Mammary epithelial cell (primary cell): Measurements from ENCODE around the gene NEUROD4.

Experiments used
- CTCF ChIP-seq, 2 donors: IDR thresholded peaks in 1 of 2; conservative IDR thresholded peaks in 1 of 2; 2 replicates each; pipeline ENCODE4 v1.5.1; 2011 to 2012; ENCODE audit warnings: inconsistent platforms in 2 of 2, low read length in 2 of 2, mild to moderate bottlenecking in 2 of 2, control low read depth in 1 of 2, low read depth in 1 of 2; ENCODE audit not compliant: insufficient read depth in 1 of 2; ENCODE audit errors: extremely low read depth in 1 of 2
- EZH2 ChIP-seq: IDR thresholded peaks from 2 replicates; pipeline ENCODE4 v1.6.1; 2012; ENCODE audit warnings: low read length, inconsistent platforms, borderline replicate concordance

- TF ChIP-seq CTCF (conservative IDR thresholded peaks at IDR 0.05 in 1 of 2, IDR thresholded peaks at IDR 0.05 in 1 of 2; ENCODE audit: extremely low read depth in 1 of 2, insufficient read depth in 1 of 2, low read depth in 1 of 2, low read length in 2 of 2) = no peak
- TF ChIP-seq EZH2 = no peak
Observed at GRCh38 chr12:55057481-55057880, 37.7 kb downstream of the NEUROD4 start.
